Transverse colon (tissue), 4 donors: ENCODE measurements around the gene MYH11. TPM values are rescaled to one million over a fixed set of nuclear protein-coding genes. Genes with fewer than 3 reads are reported as not detected.

Experiments used
- DNase-seq: peaks from one replicate; pipeline ENCODE4 v3.0.0-alpha.2; 2019
- H3K27ac ChIP-seq, 4 donors: fragments of 200-600 bp; sonication (generic); 2 replicates each; pipeline ENCODE4 v1.5.1; 2016 to 2018; ENCODE audit warnings: inconsistent platforms in 4 of 4
- H3K27me3 ChIP-seq: fragments of 200-600 bp; sonication (generic); 2 replicates; pipeline ENCODE4 v1.5.1; 2017; ENCODE audit warnings: inconsistent platforms
- H3K36me3 ChIP-seq, 4 donors: fragments of 200-600 bp; sonication (generic); 2 replicates each; pipeline ENCODE4 v1.5.1; 2017 to 2019; ENCODE audit warnings: inconsistent platforms in 4 of 4
- H3K4me1 ChIP-seq, 4 donors: fragments of 200-600 bp; sonication (generic); 2 replicates each; pipeline ENCODE4 v1.5.1; 2017 to 2020; ENCODE audit warnings: inconsistent platforms in 4 of 4
- H3K4me3 ChIP-seq, 4 donors: fragments of 200-600 bp; sonication (generic); 1 replicate in 1 of 4; 2 replicates in 3 of 4; pipeline versions ENCODE4 v1.5.1 to v1.6.1; 2017 to 2019; ENCODE audit warnings: inconsistent platforms in 4 of 4
- H3K9me3 ChIP-seq, 2 donors: fragments of 200-600 bp; sonication (generic); 2 replicates each; pipeline ENCODE4 v1.5.1; 2017 to 2019; ENCODE audit warnings: inconsistent platforms in 2 of 2
- CTCF ChIP-seq, 5 experiments: fragments of 200-600 bp in 3 of 5; fragments of 450-650 bp in 2 of 5; sonication (generic) in 3 of 5; IDR thresholded peaks; 1 replicate in 2 of 5; 2 replicates in 3 of 5; pipeline ENCODE4 v1.5.1; 2016 to 2017; ENCODE audit warnings: antibody characterized with exemption in 5 of 5, inconsistent platforms in 3 of 5, mild to moderate bottlenecking in 2 of 5, moderate library complexity in 1 of 5
- EP300 ChIP-seq: sonication (generic); formaldehyde crosslinking; IDR thresholded peaks from one replicate; pipeline ENCODE4 v1.6.1; 2017; ENCODE audit warnings: antibody characterized with exemption, low read depth
- POLR2A ChIP-seq: fragments of 450-650 bp; IDR thresholded peaks from one replicate; pipeline ENCODE4 v1.6.1; 2016; ENCODE audit warnings: antibody characterized with exemption, mild to moderate bottlenecking, moderate library complexity
- POLR2AphosphoS5 ChIP-seq, 3 donors: sonication (generic); formaldehyde crosslinking; IDR thresholded peaks; one replicate each; pipeline ENCODE4 v1.6.1; 2016; ENCODE audit warnings: antibody characterized with exemption in 3 of 3
- WGBS, 2 donors: methylation state at CpG; one replicate each; pipeline ENCODE4 v1.1.5; 2018; ENCODE audit warnings: low coverage in 1 of 2; 5-methylcytosine and 5-hydroxymethylcytosine counted together
- in situ Hi-C, 4 donors: fragments of 200-750 bp; cut with MboI; loops; one replicate each; pipeline versions ENCODE4 v1.15.0 to v1.15.1; 2017; ENCODE audit warnings: low sequenced_read_pairs in 3 of 4, low pct_ligation_motif_present in 1 of 4, low pct_unique_long_range_greater_than_20kb in 1 of 4
- intact Hi-C: fragments of 100-400 bp; cut with DNase I; formaldehyde crosslinking; loops from one replicate; pipeline ENCODE4 v1.15.1; 2023; ENCODE audit warnings: low total_unique reads
- total RNA-seq, 4 donors: library from RNA; depleted of rRNA; stranded (reverse); fragments of >200 nt; gene quantifications; one replicate each; pipeline ENCODE4 v1.1.0, GENCODE V29; 2016

Gene MYH11
- total RNA-seq, 4 donors from 2014 or later = 619 to 1,914 (median 1,058) TPM

DNA sequence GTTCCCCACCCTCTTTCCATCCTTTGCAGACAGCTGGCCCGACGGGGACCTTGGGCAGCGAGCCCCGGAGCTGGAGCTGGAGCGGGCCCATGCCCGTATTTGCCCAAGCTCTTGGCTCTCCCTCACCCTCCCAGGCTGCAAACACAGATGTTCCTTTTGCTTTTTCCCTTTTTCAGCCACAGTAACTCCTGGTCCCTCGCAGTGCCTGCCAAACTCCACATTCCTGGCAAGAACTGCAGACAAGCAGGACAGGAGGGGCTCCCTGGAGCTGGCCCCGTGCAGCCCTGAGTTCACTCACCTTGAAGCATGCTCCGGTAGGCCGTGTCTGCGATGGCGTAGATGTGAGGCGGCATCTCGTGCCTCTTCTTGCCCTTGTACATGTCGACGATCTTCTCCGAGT, 33.9 kb downstream of the MYH11 start:
- Histone ChIP-seq H3K27ac (peak overlapping the region; percentile 60 to 92 (median 83)), H3K36me3 (no peaks in the 10 kb centered on the region), H3K4me3 (no peak overlapping the region), H3K27me3 (no peaks in the 10 kb centered on the region), H3K9me3 (no peaks in the 10 kb centered on the region), H3K4me1 (peaks cover 0 to 19% (median 6%) of the 10 kb centered on the region in 4 donors)
- DNase-seq = peak; percentile 44
- intact Hi-C loops (no loop called here), in situ Hi-C loops (no loop called here)
- no peak for TF ChIP-seq CTCF (IDR thresholded peaks at IDR 0.05)
- peak in 2 of 3 donors; percentile 51 to 64 for TF ChIP-seq POLR2AphosphoS5 (IDR thresholded peaks at IDR 0.05)
- WGBS, 2 donors = 82% methylated on average over 17 of the region's 17 CpGs; no CpG with 5 or more reads in 1 of the 2 donors

DNA sequence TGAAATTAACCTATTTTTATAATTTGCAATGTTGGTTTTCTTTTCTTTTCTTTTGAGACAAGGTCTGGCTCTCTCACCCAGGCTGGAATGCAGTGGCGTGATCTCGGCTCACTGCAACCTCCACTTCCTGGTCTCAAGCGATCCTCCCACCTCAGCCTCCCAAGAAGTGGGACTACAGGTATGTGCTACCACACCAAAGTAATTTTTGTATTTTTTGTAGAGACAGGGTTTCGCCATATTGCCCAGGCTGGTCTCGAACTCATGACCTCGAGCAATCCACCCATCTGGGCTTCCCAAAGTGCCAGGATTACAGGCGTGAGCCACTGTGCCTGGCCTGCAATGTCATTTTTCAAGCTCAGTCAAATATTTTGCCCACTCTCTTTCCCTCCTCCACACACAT, 36.0 kb downstream of the MYH11 start:
- H3K27ac ChIP-seq = peak overlapping the region; percentile 27 to 84 (median 49)

GRCh38 chr16:15819046-15819445, 37.8 kb downstream of the MYH11 start:
- H3K27me3 ChIP-seq = no peaks in the 10 kb centered on the region
- in situ Hi-C loops (no loop called here), intact Hi-C loops (no loop called here)
- no peaks in the 10 kb centered on the region for H3K36me3 ChIP-seq
- H3K9me3 ChIP-seq = peaks cover 0 to 6% of the 10 kb centered on the region in 2 donors
- 87% methylated on average over 2 of the region's 2 CpGs; no CpG with 5 or more reads in 1 of the 2 donors for WGBS, 2 donors
- H3K4me3 ChIP-seq = no peak overlapping the region
- no peak for DNase-seq
- no peak for TF ChIP-seq EP300
- TF ChIP-seq CTCF (IDR thresholded peaks at IDR 0.05) = no peak
- no peak for TF ChIP-seq POLR2A
- no peak for TF ChIP-seq POLR2AphosphoS5 (IDR thresholded peaks at IDR 0.05)
- peaks cover 0 to 6% (median 0%) of the 10 kb centered on the region in 4 donors for H3K4me1 ChIP-seq
- H3K27ac ChIP-seq = peak overlapping the region; percentile 19 to 84 (median 64)

More for the DNA sequence above, 36.0 kb downstream of the MYH11 start:
- no peak overlapping the region for H3K4me3 ChIP-seq
- H3K4me1 ChIP-seq = peaks cover 0 to 6% (median 0%) of the 10 kb centered on the region in 4 donors
- H3K27me3 ChIP-seq = no peaks in the 10 kb centered on the region
- WGBS, 2 donors = 71 to 80% methylated on average over 3 to 7 of the region's 7 CpGs
- in situ Hi-C loops = no loop called here
- intact Hi-C loops = no loop called here
- peaks cover 0 to 5% of the 10 kb centered on the region in 2 donors for H3K9me3 ChIP-seq
- no peaks in the 10 kb centered on the region for H3K36me3 ChIP-seq
- DNase-seq = no peak
- TF ChIP-seq POLR2A = no peak
- no peak for TF ChIP-seq CTCF (IDR thresholded peaks at IDR 0.05)
- TF ChIP-seq POLR2AphosphoS5 (IDR thresholded peaks at IDR 0.05) = no peak
- no peak for TF ChIP-seq EP300

- Histone ChIP-seq H3K27ac (peak overlapping the region in 3 of 4 donors; percentile 52 to 84 (median 76)), H3K4me1 (peaks cover 0 to 19% (median 0%) of the 10 kb centered on the region in 4 donors), H3K4me3 (no peak overlapping the region), H3K27me3 (no peaks in the 10 kb centered on the region), H3K9me3 (peaks cover 0 to 6% of the 10 kb centered on the region in 2 donors), H3K36me3 (no peaks in the 10 kb centered on the region)
- DNase-seq = no peak
- no peak for TF ChIP-seq POLR2A
- TF ChIP-seq EP300 = no peak
- no peak for TF ChIP-seq POLR2AphosphoS5 (IDR thresholded peaks at IDR 0.05)
- TF ChIP-seq CTCF (IDR thresholded peaks at IDR 0.05) = no peak
- 35 to 55% methylated on average over 2 of the region's 2 CpGs for WGBS, 2 donors
- intact Hi-C loops (no loop called here), in situ Hi-C loops (no loop called here)
Observed at GRCh38 chr16:15817446-15817845, 39.4 kb downstream of the MYH11 start.
